PC-9 (cell line): Measurements from ENCODE around the gene HPS1. TPM values are rescaled to one million over a fixed set of nuclear protein-coding genes. Genes with fewer than 3 reads are reported as not detected.

Experiments used
- BruUV-seq: library from RNA; stranded (reverse); fragments of 400-500 nt; replicated peaks from 2 replicates; lab custom pipeline; 2021; lab: Mats Ljungman, UMichigan
- CTCF ChIA-PET: fragments of 300-600 bp; sonication (Branson Sonifier 250); formaldehyde crosslinking; loops from one replicate; lab custom pipeline; 2022; ENCODE audit warnings: antibody characterized with exemption; lab: Charles Lee
- POLR2A ChIA-PET: fragments of 300-600 bp; sonication (Branson Sonifier 250); formaldehyde crosslinking; loops from one replicate; lab custom pipeline; 2022; ENCODE audit warnings: antibody characterized with exemption; ENCODE audit not compliant: unreplicated experiment; lab: Charles Lee
- DNase-seq, 2 experiments: peaks; one replicate each; pipeline versions ENCODE4 v3.0.0 to v3.0.0-alpha.2; 2015 to 2022; ENCODE audit warnings: mixed read lengths in 1 of 2
- H2AFZ ChIP-seq: fragments of 200-600 bp; sonication (generic); 2 replicates; pipeline ENCODE4 v1.8.1; 2017; ENCODE audit warnings: antibody characterized with exemption
- H3F3A ChIP-seq: fragments of 200-600 bp; sonication (generic); 2 replicates; pipeline ENCODE4 v1.8.1; 2017; ENCODE audit warnings: antibody characterized with exemption, mild to moderate bottlenecking, low read depth; ENCODE audit not compliant: insufficient read depth
- H3K27ac ChIP-seq: fragments of 200-600 bp; sonication (generic); 2 replicates; pipeline ENCODE4 v1.6.1; 2016; ENCODE audit warnings: mixed run types
- H3K27me3 ChIP-seq: fragments of 200-600 bp; sonication (generic); 2 replicates; pipeline ENCODE4 v1.6.1; 2016; ENCODE audit warnings: low read depth, mixed run types; ENCODE audit not compliant: insufficient read depth
- H3K36me3 ChIP-seq: fragments of 200-600 bp; sonication (generic); 2 replicates; pipeline ENCODE4 v1.6.1; 2016; ENCODE audit warnings: low read depth, mixed run types
- H3K4me1 ChIP-seq: fragments of 200-600 bp; sonication (generic); replicated peaks from 2 replicates; pipeline ENCODE4 v1.6.1; 2016; ENCODE audit warnings: mixed run types; ENCODE audit not compliant: insufficient read depth
- H3K4me2 ChIP-seq: fragments of 200-600 bp; sonication (generic); 2 replicates; pipeline ENCODE4 v1.6.1; 2017; ENCODE audit warnings: mixed run types
- H3K4me3 ChIP-seq: fragments of 200-600 bp; sonication (generic); 2 replicates; pipeline ENCODE4 v1.6.1; 2016; ENCODE audit warnings: mixed run types
- H3K79me2 ChIP-seq: fragments of 200-600 bp; sonication (generic); 2 replicates; pipeline ENCODE4 v1.6.1; 2017; ENCODE audit warnings: low read depth, mixed run types
- H3K9me2 ChIP-seq: fragments of 200-600 bp; sonication (generic); 2 replicates; pipeline ENCODE4 v1.8.1; 2017; ENCODE audit warnings: mild to moderate bottlenecking; ENCODE audit not compliant: insufficient read depth
- H3K9me3 ChIP-seq: fragments of 200-600 bp; sonication (generic); 2 replicates; pipeline ENCODE4 v1.8.1; 2016; ENCODE audit warnings: low read depth; ENCODE audit not compliant: insufficient read depth
- H4K20me1 ChIP-seq: fragments of 200-600 bp; sonication (generic); 2 replicates; pipeline ENCODE4 v1.8.1; 2017; ENCODE audit not compliant: insufficient read depth
- EZH2 ChIP-seq: fragments of 200-600 bp; sonication (generic); IDR thresholded peaks from 2 replicates; pipeline ENCODE4 v1.8.0; 2017; ENCODE audit warnings: antibody characterized with exemption, low read depth
- intact Hi-C: fragments of 100-400 bp; cut with micrococcal nuclease; formaldehyde crosslinking; loops from one replicate; pipeline ENCODE4 v1.10.0; 2022; ENCODE audit not compliant: unreplicated experiment
- total RNA-seq: library from RNA; stranded (reverse); gene quantifications from 2 replicates; pipeline ENCODE4 v1.2.3, GENCODE V29; 2021
- TF ChIP-seq, protein P1 (sequence below): fragments of 200-600 bp; sonication (generic); conservative IDR thresholded peaks from 2 replicates; pipeline ENCODE4 v1.6.1; 2017; ENCODE audit warnings: mixed run types, antibody characterized with exemption, mild to moderate bottlenecking, moderate library complexity

Gene HPS1
- total RNA-seq, 1 experiment from 2014 or later, result 43.2 TPM

DNA sequence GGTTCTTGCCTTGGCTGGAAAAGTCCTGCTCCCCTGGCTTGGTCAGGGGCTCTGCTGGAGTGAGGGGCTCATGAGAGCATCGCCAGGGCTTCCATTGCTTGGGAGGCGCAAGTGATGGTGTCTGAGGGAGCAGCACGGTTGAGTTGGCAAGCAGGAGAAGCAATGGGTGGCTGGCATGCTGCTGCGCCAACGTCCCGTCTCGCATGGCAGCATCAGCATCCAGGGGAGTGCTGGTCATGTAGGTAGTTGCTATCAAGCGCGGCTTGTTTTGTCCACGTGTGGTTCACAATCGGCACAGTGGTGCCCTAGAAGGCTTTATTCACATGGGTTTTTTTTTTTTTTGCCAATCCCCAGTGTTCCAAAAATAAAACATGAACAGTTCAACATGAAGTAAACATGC lies 35.6 kb downstream of the HPS1 start:
- POLR2A ChIA-PET, result no interaction called here
- BruUV-seq, result no TSS peak
- Histone ChIP-seq H3K4me3 (no peak overlapping the region), H3K9me3 (no peaks in the 10 kb centered on the region), H3K4me2 (no peak overlapping the region), H3K36me3 (no peaks in the 10 kb centered on the region), H2AFZ (no peak overlapping the region), H3K79me2 (peaks cover 10% of the 10 kb centered on the region), H3K27ac (no peak overlapping the region), H4K20me1 (no peaks in the 10 kb centered on the region), H3K27me3 (no peaks in the 10 kb centered on the region), H3K9me2 (no peaks in the 10 kb centered on the region), H3K4me1 (peaks cover 9% of the 10 kb centered on the region), H3F3A (no peaks in the 10 kb centered on the region)
- DNase-seq, result no peak
- intact Hi-C loops, result no loop called here
- TF ChIP-seq, protein P1, sequence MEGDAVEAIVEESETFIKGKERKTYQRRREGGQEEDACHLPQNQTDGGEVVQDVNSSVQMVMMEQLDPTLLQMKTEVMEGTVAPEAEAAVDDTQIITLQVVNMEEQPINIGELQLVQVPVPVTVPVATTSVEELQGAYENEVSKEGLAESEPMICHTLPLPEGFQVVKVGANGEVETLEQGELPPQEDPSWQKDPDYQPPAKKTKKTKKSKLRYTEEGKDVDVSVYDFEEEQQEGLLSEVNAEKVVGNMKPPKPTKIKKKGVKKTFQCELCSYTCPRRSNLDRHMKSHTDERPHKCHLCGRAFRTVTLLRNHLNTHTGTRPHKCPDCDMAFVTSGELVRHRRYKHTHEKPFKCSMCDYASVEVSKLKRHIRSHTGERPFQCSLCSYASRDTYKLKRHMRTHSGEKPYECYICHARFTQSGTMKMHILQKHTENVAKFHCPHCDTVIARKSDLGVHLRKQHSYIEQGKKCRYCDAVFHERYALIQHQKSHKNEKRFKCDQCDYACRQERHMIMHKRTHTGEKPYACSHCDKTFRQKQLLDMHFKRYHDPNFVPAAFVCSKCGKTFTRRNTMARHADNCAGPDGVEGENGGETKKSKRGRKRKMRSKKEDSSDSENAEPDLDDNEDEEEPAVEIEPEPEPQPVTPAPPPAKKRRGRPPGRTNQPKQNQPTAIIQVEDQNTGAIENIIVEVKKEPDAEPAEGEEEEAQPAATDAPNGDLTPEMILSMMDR, result no peak
- no peak for TF ChIP-seq EZH2
- CTCF ChIA-PET, result no interaction called here

DNA sequence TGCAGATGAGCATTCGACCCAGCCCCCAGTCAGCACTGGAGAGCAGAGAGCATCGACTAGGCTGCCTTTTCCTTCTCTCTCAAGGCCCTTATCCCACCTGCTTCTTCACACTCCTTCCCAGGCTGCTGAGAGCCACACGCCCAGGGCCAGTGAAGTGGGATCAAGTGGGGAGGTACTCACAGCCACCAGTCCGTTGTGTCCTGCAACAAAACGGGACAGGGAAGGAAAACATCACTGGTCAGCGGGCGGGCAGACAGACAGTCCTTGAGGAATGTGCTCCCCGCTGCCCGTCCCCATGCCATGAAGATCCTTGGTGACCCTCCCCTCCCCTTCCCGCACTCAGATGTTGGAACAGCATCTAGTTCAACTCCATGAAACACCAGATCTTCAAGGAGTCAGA lies 36.0 kb downstream of the HPS1 start:
- intact Hi-C loops, result no loop called here
- POLR2A ChIA-PET, result no interaction called here
- CTCF ChIA-PET, result no interaction called here
- no peak for DNase-seq
- no peaks in the 10 kb centered on the region for H4K20me1 ChIP-seq
- H3F3A ChIP-seq, result no peaks in the 10 kb centered on the region; the same call in 1 of the 2 replicates
- no peaks in the 10 kb centered on the region for H3K9me2 ChIP-seq
- TF ChIP-seq EZH2, result no peak
- TF ChIP-seq, protein P1, result no peak
- no peak overlapping the region for H2AFZ ChIP-seq
- H3K4me1 ChIP-seq, result peaks cover 8% of the 10 kb centered on the region
- H3K79me2 ChIP-seq, result peaks cover 10% of the 10 kb centered on the region
- H3K27ac ChIP-seq, result no peak overlapping the region
- no peaks in the 10 kb centered on the region for H3K9me3 ChIP-seq
- no peaks in the 10 kb centered on the region for H3K36me3 ChIP-seq
- no peaks in the 10 kb centered on the region for H3K27me3 ChIP-seq
- no TSS peak for BruUV-seq
- H3K4me2 ChIP-seq, result no peak overlapping the region
- H3K4me3 ChIP-seq, result no peak overlapping the region

GRCh38 chr10:98410135-98410743 lies 36.5 kb downstream of the HPS1 start:
- Histone ChIP-seq H3K4me1 (peaks cover 8% of the 10 kb centered on the region), H3K27me3 (no peaks in the 10 kb centered on the region), H3K27ac (no peak overlapping the region), H3K9me2 (no peaks in the 10 kb centered on the region), H3K79me2 (peaks cover 10% of the 10 kb centered on the region), H3K4me3 (no peak overlapping the region), H3K4me2 (no peak overlapping the region), H3K9me3 (no peaks in the 10 kb centered on the region), H2AFZ (no peak overlapping the region), H4K20me1 (no peaks in the 10 kb centered on the region), H3K36me3 (no peaks in the 10 kb centered on the region), H3F3A (peaks cover under 1% of the 10 kb centered on the region; the same call in 1 of the 2 replicates)
- BruUV-seq, result no TSS peak
- ChIA-PET CTCF (no interaction called here), POLR2A (no interaction called here)
- no peak for TF ChIP-seq EZH2
- TF ChIP-seq, protein P1, result no peak
- intact Hi-C loops, result no loop called here
- DNase-seq, result no peak
